Transverse colon (tissue), 4 donors: Measurements from ENCODE around the gene STX8.

Experiments used
- CTCF ChIP-seq, 5 experiments: fragments of 200-600 bp in 3 of 5; fragments of 450-650 bp in 2 of 5; sonication (generic) in 3 of 5; IDR thresholded peaks; 1 replicate in 2 of 5; 2 replicates in 3 of 5; pipeline ENCODE4 v1.5.1; 2016 to 2017; ENCODE audit warnings: antibody characterized with exemption in 5 of 5, inconsistent platforms in 3 of 5, mild to moderate bottlenecking in 2 of 5, moderate library complexity in 1 of 5
- POLR2A ChIP-seq: fragments of 450-650 bp; IDR thresholded peaks from one replicate; pipeline ENCODE4 v1.6.1; 2016; ENCODE audit warnings: antibody characterized with exemption, mild to moderate bottlenecking, moderate library complexity
- POLR2AphosphoS5 ChIP-seq, 3 donors: sonication (generic); formaldehyde crosslinking; IDR thresholded peaks; one replicate each; pipeline ENCODE4 v1.6.1; 2016; ENCODE audit warnings: antibody characterized with exemption in 3 of 3

GRCh38 chr17:9408868-9409829 is 166.5 kb downstream of the STX8 start:
- no peak for TF ChIP-seq CTCF (IDR thresholded peaks at IDR 0.05)
- no peak for TF ChIP-seq POLR2A
- no peak for TF ChIP-seq POLR2AphosphoS5 (IDR thresholded peaks at IDR 0.05)
